Measurements from ENCODE around the gene CHRNG.

CHRNG gene

GRCh38 chr2:232586943-232587505, 47.5 kb downstream of the CHRNG start:
- no peak for DNase-seq

- DNase-seq = no peak
Measured at GRCh38 chr2:232587512-232587911, 48.0 kb downstream of the CHRNG start.

GRCh38 chr2:232588031-232588430, 48.5 kb downstream of the CHRNG start:
- no peak for DNase-seq

- no peak for DNase-seq
Measured at GRCh38 chr2:232588680-232589585, 49.4 kb downstream of the CHRNG start.

- no peak for DNase-seq
Measured at GRCh38 chr2:232592772-232593395, 53.4 kb downstream of the CHRNG start.

GRCh38 chr2:232593982-232594381, 54.5 kb downstream of the CHRNG start:
- DNase-seq = no peak
